Transverse colon (tissue), 3 donors: ENCODE results near the gene HAPLN1.

Source experiments
- CTCF ChIP-seq, 5 experiments: fragments of 200-600 bp in 3 of 5; fragments of 450-650 bp in 2 of 5; sonication (generic) in 3 of 5; IDR thresholded peaks; 1 replicate in 2 of 5; 2 replicates in 3 of 5; pipeline ENCODE4 v1.5.1; 2016 to 2017; ENCODE audit warnings: antibody characterized with exemption in 5 of 5, inconsistent platforms in 3 of 5, mild to moderate bottlenecking in 2 of 5, moderate library complexity in 1 of 5
- POLR2A ChIP-seq: fragments of 450-650 bp; IDR thresholded peaks from one replicate; pipeline ENCODE4 v1.6.1; 2016; ENCODE audit warnings: antibody characterized with exemption, mild to moderate bottlenecking, moderate library complexity

- TF ChIP-seq POLR2A (no peak), CTCF (IDR thresholded peaks at IDR 0.05) (no peak)
These were observed 36.8 kb downstream of the HAPLN1 start for GRCh38 chr5:83683836-83684235.
